Astrocyte (in vitro differentiated cells and primary cell): ENCODE measurements around the gene STAB2. TPM values are rescaled to one million over a fixed set of nuclear protein-coding genes. Genes with fewer than 3 reads are reported as not detected.

Experiments
- DNase-seq: peaks from one replicate; pipeline ENCODE4 v3.0.0-alpha.2; 2010; ENCODE audit warnings: low read depth
- FAIRE-seq: peaks from 2 replicates; lab custom pipeline; 2011; peaks lifted over from hg19 to GRCh38; lab: Jason Lieb, UNC
- H2AFZ ChIP-seq: 2 replicates; pipeline ENCODE4 v1.6.0; 2012; ENCODE audit warnings: low read depth, low read length, inconsistent platforms
- H3K27ac ChIP-seq: 2 replicates; pipeline ENCODE4 v1.5.1; 2011; ENCODE audit warnings: low read depth, low read length, inconsistent platforms
- H3K27me3 ChIP-seq: 2 replicates; pipeline ENCODE4 v1.6.0; 2011; ENCODE audit warnings: low read length, inconsistent platforms; ENCODE audit not compliant: insufficient read depth
- H3K36me3 ChIP-seq: 2 replicates; pipeline ENCODE4 v1.5.1; 2011; ENCODE audit warnings: low read length, inconsistent platforms; ENCODE audit not compliant: insufficient read depth
- H3K4me1 ChIP-seq: 2 replicates; pipeline ENCODE4 v1.5.1; 2011; ENCODE audit warnings: low read length, inconsistent platforms; ENCODE audit not compliant: insufficient read depth
- H3K4me2 ChIP-seq: 2 replicates; pipeline ENCODE4 v1.6.0; 2012; ENCODE audit warnings: low read length, inconsistent platforms
- H3K4me3 ChIP-seq: 2 replicates; pipeline ENCODE4 v1.5.1; 2011; ENCODE audit warnings: low read depth, mild to moderate bottlenecking, low read length, inconsistent platforms; ENCODE audit not compliant: insufficient read depth
- H3K79me2 ChIP-seq: 2 replicates; pipeline ENCODE4 v1.6.0; 2012; ENCODE audit warnings: mild to moderate bottlenecking, low read length, inconsistent platforms; ENCODE audit not compliant: insufficient read depth
- H3K9ac ChIP-seq: 2 replicates; pipeline ENCODE4 v1.6.0; 2012; ENCODE audit warnings: mild to moderate bottlenecking, low read length, inconsistent platforms
- H3K9me3 ChIP-seq: 2 replicates; pipeline ENCODE4 v1.5.1; 2012; ENCODE audit warnings: low read depth, mild to moderate bottlenecking, low read length, inconsistent platforms; ENCODE audit not compliant: insufficient read depth
- H4K20me1 ChIP-seq: 2 replicates; pipeline ENCODE4 v1.6.0; 2012; ENCODE audit warnings: low read length, inconsistent platforms; ENCODE audit not compliant: insufficient read depth
- H3K27ac Mint-ChIP-seq: one replicate; pipeline ENCODE4 v1.8.0; 2021; ENCODE audit warnings: mild to moderate bottlenecking, mixed read lengths; ENCODE audit not compliant: unreplicated experiment
- H3K27me3 Mint-ChIP-seq: one replicate; pipeline ENCODE4 v1.8.0; 2021; ENCODE audit warnings: low read depth, mixed read lengths; ENCODE audit not compliant: unreplicated experiment
- H3K36me3 Mint-ChIP-seq: one replicate; pipeline ENCODE4 v1.8.0; 2021; ENCODE audit warnings: low read depth, mixed read lengths; ENCODE audit not compliant: unreplicated experiment
- H3K4me1 Mint-ChIP-seq: one replicate; pipeline ENCODE4 v1.8.0; 2021; ENCODE audit warnings: low read depth, mixed read lengths; ENCODE audit not compliant: unreplicated experiment
- H3K4me3 Mint-ChIP-seq: one replicate; pipeline ENCODE4 v1.8.0; 2021; ENCODE audit warnings: mild to moderate bottlenecking, moderate library complexity, mixed read lengths; ENCODE audit not compliant: unreplicated experiment
- H3K9me3 Mint-ChIP-seq: one replicate; pipeline ENCODE4 v1.8.0; 2021; ENCODE audit warnings: mild to moderate bottlenecking, mixed read lengths; ENCODE audit not compliant: unreplicated experiment
- CTCF ChIP-seq: IDR thresholded peaks from 2 replicates; pipeline ENCODE4 v1.5.1; 2011; ENCODE audit warnings: low read depth, mild to moderate bottlenecking, inconsistent platforms, low read length, moderate library complexity; ENCODE audit not compliant: insufficient read depth
- EZH2 ChIP-seq: IDR thresholded peaks from 2 replicates; pipeline ENCODE4 v1.6.1; 2012; ENCODE audit warnings: mild to moderate bottlenecking, low read length, inconsistent platforms; ENCODE audit not compliant: insufficient read depth
- total RNA-seq: library from RNA; stranded (reverse); gene quantifications from 2 replicates; pipeline ENCODE4 v1.2.1, GENCODE V29; 2021

STAB2 gene
- total RNA-seq, 1 donor from 2014 or later = not detected

- no peaks in the 10 kb centered on the region for H3K79me2 ChIP-seq
- no peak overlapping the region for H3K27ac Mint-ChIP-seq
- H3K4me3 ChIP-seq = no peak overlapping the region
- H2AFZ ChIP-seq = no peak overlapping the region
- DNase-seq (no peak), FAIRE-seq (no peak)
- H4K20me1 ChIP-seq = no peaks in the 10 kb centered on the region
- TF ChIP-seq EZH2 (no peak), CTCF (no peak)
- no peaks in the 10 kb centered on the region for H3K4me1 ChIP-seq
- H3K4me1 Mint-ChIP-seq = peaks cover 14% of the 10 kb centered on the region
- H3K36me3 Mint-ChIP-seq = no peaks in the 10 kb centered on the region
- no peaks in the 10 kb centered on the region for H3K36me3 ChIP-seq
- no peaks in the 10 kb centered on the region for H3K9me3 ChIP-seq
- H3K4me3 Mint-ChIP-seq = no peak overlapping the region
- no peak overlapping the region for H3K4me2 ChIP-seq
- H3K27me3 Mint-ChIP-seq = no peaks in the 10 kb centered on the region
- peaks cover 4% of the 10 kb centered on the region for H3K27me3 ChIP-seq
- H3K9me3 Mint-ChIP-seq = no peaks in the 10 kb centered on the region
- no peak overlapping the region for H3K9ac ChIP-seq
- no peak overlapping the region for H3K27ac ChIP-seq
Observed at GRCh38 chr12:103654816-103655215, 67.7 kb downstream of the STAB2 start.

DNA sequence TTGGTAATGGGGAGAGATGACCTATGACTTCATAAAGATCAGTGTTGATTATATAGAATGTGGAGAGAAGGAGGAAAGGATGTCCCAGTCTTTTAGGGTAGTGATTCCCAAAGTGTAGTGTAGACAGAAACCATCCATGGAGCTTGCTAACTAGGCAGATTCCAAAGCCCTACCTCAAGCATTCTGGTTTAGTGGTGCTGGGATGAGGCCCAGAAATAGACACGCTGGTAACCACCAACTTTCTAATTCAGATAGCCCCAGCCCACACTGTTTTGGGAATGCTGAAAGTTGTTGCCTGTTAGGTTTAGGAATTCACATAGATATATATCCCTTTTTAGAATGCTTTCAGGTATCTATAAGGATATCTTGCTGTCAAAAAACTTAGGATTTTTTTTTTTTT is 69.2 kb downstream of the STAB2 start:
- no peak for FAIRE-seq
- DNase-seq = peak; percentile 33

More for the DNA sequence above, 69.2 kb downstream of the STAB2 start:
- Histone ChIP-seq H3K4me3 (no peak overlapping the region), H3K27ac (no peak overlapping the region), H3K4me1 (no peaks in the 10 kb centered on the region), H3K79me2 (no peaks in the 10 kb centered on the region), H4K20me1 (no peaks in the 10 kb centered on the region), H3K27me3 (peaks cover 8% of the 10 kb centered on the region), H3K9ac (no peak overlapping the region), H3K4me2 (no peak overlapping the region), H3K9me3 (no peaks in the 10 kb centered on the region), H3K36me3 (no peaks in the 10 kb centered on the region), H2AFZ (no peak overlapping the region)
- TF ChIP-seq EZH2 (no peak), CTCF (no peak)
- Mint-ChIP-seq H3K27ac (no peak overlapping the region), H3K27me3 (peaks cover 4% of the 10 kb centered on the region), H3K36me3 (no peaks in the 10 kb centered on the region), H3K9me3 (no peaks in the 10 kb centered on the region), H3K4me3 (no peak overlapping the region), H3K4me1 (peaks cover 11% of the 10 kb centered on the region)
